Upper lobe of left lung (tissue), 4 donors: Measurements from ENCODE around the gene RILPL1.

Experiments used
- CTCF ChIP-seq, 6 experiments: fragments of 450-650 bp in 4 of 6; fragments of 200-600 bp in 2 of 6; sonication (generic) in 2 of 6; IDR thresholded peaks; one replicate each; pipeline ENCODE4 v1.5.1; 2016 to 2019; ENCODE audit warnings: antibody characterized with exemption in 6 of 6
- EP300 ChIP-seq, 4 donors: sonication (generic); formaldehyde crosslinking; IDR thresholded peaks; one replicate each; pipeline ENCODE4 v1.5.1; 2017; ENCODE audit warnings: antibody characterized with exemption in 4 of 4, control low read depth in 2 of 4
- POLR2A ChIP-seq, 4 donors: fragments of 450-650 bp; IDR thresholded peaks; one replicate each; pipeline ENCODE4 v1.5.1; 2016 to 2017; ENCODE audit warnings: antibody characterized with exemption in 4 of 4, mild to moderate bottlenecking in 2 of 4
- POLR2AphosphoS5 ChIP-seq, 2 donors: sonication (generic); formaldehyde crosslinking; IDR thresholded peaks; one replicate each; pipeline ENCODE4 v1.5.1; 2017; ENCODE audit warnings: antibody characterized with exemption in 2 of 2

GRCh38 chr12:123494124-123494851 lies 39.2 kb downstream of the RILPL1 start:
- TF ChIP-seq CTCF (IDR thresholded peaks at IDR 0.05) (no peak), POLR2A (IDR thresholded peaks at IDR 0.05) (no peak), POLR2AphosphoS5 (IDR thresholded peaks at IDR 0.05) (no peak), EP300 (IDR thresholded peaks at IDR 0.05) (no peak)
